Measurements from ENCODE around the gene CCDC91. TPM values are rescaled to one million over a fixed set of nuclear protein-coding genes. Genes with fewer than 3 reads are reported as not detected.

CCDC91 gene
- total RNA-seq, 1 donor from 2014 or later: 51.3 TPM

DNA sequence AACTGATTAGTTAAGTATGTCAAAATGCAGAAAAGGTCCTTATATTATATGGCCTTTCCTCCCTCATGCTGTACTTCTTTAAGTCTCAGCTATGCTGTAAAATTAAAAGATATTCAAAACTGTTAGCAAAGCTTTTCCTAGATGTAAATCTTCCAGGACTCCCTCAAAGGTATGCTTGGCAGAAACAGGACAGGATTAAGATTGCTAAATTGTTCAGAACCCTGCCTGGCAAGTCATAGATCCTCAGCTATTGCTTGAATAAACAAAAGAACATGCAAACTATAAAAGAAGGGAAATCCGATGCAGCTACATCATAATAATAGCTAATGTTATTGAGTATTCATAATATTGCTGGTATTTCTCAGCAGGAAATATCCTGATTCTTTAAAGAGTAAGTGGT lies 322.6 kb downstream of the CCDC91 start:
- Mint-ChIP-seq H3K4me1 (ENCODE audit: low read depth) (peaks cover 10% of the 10 kb centered on the region), H3K4me3 (ENCODE audit: low read depth) (no peak overlapping the region), H3K27me3 (no peaks in the 10 kb centered on the region), H3K36me3 (ENCODE audit: insufficient read depth) (peaks cover 18% of the 10 kb centered on the region), H3K9me3 (ENCODE audit: low read depth) (peaks cover 24% of the 10 kb centered on the region), H3K27ac (no peak overlapping the region)
- no peak for DNase-seq (ENCODE audit: low spot score, unreplicated experiment)
- TF ChIP-seq, protein P1, sequence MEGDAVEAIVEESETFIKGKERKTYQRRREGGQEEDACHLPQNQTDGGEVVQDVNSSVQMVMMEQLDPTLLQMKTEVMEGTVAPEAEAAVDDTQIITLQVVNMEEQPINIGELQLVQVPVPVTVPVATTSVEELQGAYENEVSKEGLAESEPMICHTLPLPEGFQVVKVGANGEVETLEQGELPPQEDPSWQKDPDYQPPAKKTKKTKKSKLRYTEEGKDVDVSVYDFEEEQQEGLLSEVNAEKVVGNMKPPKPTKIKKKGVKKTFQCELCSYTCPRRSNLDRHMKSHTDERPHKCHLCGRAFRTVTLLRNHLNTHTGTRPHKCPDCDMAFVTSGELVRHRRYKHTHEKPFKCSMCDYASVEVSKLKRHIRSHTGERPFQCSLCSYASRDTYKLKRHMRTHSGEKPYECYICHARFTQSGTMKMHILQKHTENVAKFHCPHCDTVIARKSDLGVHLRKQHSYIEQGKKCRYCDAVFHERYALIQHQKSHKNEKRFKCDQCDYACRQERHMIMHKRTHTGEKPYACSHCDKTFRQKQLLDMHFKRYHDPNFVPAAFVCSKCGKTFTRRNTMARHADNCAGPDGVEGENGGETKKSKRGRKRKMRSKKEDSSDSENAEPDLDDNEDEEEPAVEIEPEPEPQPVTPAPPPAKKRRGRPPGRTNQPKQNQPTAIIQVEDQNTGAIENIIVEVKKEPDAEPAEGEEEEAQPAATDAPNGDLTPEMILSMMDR (IDR thresholded peaks at IDR 0.05; ENCODE audit: unreplicated experiment): no peak

DNA sequence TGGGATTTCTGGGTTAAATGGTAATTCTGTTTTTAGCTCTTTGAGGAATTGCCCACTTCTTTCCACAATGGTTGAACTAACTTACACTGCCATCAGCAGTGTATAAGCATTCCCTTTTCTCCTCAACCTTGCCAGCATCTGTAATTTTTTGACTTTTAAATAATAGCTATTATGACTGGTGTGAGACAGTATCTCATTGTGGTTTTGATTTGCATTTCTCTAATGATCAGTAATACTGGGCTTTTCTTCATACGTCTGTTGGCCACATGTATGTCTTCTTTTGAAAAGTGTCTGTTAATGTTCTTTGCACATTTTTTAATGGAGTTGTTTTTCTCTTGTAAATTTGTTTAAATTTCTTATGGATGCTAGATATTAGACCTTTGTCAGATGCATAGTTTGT lies 323.7 kb downstream of the CCDC91 start:
- Mint-ChIP-seq H3K4me1 (ENCODE audit: low read depth) (peaks cover 10% of the 10 kb centered on the region), H3K27ac (no peak overlapping the region), H3K4me3 (ENCODE audit: low read depth) (no peak overlapping the region), H3K36me3 (ENCODE audit: insufficient read depth) (peaks cover 24% of the 10 kb centered on the region), H3K27me3 (no peaks in the 10 kb centered on the region), H3K9me3 (ENCODE audit: low read depth) (peaks cover 35% of the 10 kb centered on the region)
- DNase-seq (ENCODE audit: low spot score, unreplicated experiment): no peak
- TF ChIP-seq, protein P1 (IDR thresholded peaks at IDR 0.05; ENCODE audit: unreplicated experiment): no peak

DNA sequence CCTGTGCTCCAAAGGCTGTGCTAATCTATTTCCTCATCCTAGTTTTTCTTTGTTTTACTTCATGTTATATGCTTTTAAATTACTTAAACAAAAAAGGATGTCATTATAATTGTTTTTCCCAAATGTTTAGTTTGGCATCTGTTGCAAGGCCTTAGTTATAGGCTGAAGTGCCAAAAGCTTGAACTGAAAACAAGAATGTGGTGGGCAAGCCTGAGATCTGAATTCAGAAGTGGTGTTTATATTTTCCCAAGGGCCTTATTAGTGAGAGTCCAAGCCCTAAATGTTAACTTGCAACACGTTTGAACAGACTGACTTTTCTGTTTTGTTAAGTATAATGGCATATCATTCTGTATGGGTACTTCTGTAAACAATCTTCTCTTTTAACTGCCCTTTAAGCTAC lies 326.8 kb downstream of the CCDC91 start:
- H3K27ac Mint-ChIP-seq: no peak overlapping the region
- peaks cover 10% of the 10 kb centered on the region for H3K4me1 Mint-ChIP-seq (ENCODE audit: low read depth)
- no peaks in the 10 kb centered on the region for H3K27me3 Mint-ChIP-seq
- TF ChIP-seq, protein P1 (IDR thresholded peaks at IDR 0.05; ENCODE audit: unreplicated experiment): no peak
- peaks cover 42% of the 10 kb centered on the region for H3K9me3 Mint-ChIP-seq (ENCODE audit: low read depth)
- H3K36me3 Mint-ChIP-seq (ENCODE audit: insufficient read depth): peaks cover 36% of the 10 kb centered on the region
- no peak overlapping the region for H3K4me3 Mint-ChIP-seq (ENCODE audit: low read depth)
- no peak for DNase-seq (ENCODE audit: low spot score, unreplicated experiment)

DNA sequence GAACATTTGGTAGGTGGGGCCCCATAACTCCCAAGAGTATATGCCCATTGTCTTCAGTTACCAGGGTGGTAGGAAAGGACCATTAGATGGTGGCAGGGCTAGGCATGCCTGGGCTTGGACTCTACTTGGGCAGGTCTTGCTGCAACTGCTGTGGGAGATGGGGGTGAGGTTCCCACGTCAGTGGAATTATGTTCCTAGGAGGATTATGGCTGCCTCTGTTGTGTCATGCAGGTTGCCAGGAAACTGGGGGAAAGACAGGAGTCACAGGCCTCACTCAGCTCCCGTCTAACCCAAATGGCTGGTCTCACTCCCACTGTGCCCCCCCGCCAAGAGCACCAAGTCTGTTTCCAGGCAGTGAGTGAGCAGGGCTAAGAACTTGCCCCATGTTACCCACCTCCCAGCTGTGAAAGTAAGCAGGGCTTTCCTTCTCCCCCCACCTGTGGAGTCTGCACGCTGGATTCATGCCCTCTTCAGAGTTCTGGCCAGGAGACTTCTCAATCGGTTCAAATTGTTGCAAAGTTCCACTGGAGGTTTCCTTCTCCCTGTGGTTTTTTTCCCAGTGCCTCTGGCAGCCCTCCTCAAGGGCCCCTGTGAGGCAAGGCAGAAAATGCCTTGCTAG lies 337.5 kb downstream of the CCDC91 start:
- DNase-seq (ENCODE audit: low spot score, unreplicated experiment): no peak
- no peak overlapping the region for H3K4me3 Mint-ChIP-seq (ENCODE audit: low read depth)
- no peaks in the 10 kb centered on the region for H3K4me1 Mint-ChIP-seq (ENCODE audit: low read depth)
- TF ChIP-seq, protein P1 (IDR thresholded peaks at IDR 0.05; ENCODE audit: unreplicated experiment): no peak
- peaks cover 25% of the 10 kb centered on the region for H3K36me3 Mint-ChIP-seq (ENCODE audit: insufficient read depth)
- H3K9me3 Mint-ChIP-seq (ENCODE audit: low read depth): peaks cover 38% of the 10 kb centered on the region
- H3K27ac Mint-ChIP-seq: no peak overlapping the region
- no peaks in the 10 kb centered on the region for H3K27me3 Mint-ChIP-seq

DNA sequence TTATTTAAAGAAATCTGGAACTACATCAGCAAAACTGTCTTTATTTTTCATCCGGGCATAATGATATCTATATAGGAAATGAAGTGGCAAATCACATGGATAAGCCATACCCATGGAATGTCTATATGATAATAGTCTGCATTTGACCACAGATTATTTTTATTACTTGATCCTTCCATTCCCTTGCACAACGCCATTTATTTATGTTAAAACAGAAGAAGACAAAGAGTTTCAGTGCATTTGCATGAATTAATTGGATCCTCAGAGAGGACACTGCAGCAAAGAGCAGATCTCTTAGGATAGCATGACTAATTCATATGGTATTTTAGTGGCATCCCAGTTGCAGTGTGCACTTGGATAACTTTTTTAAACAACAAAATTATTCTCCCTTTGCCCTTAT lies 345.0 kb downstream of the CCDC91 start:
- no peak overlapping the region for H3K4me3 Mint-ChIP-seq (ENCODE audit: low read depth)
- H3K9me3 Mint-ChIP-seq (ENCODE audit: low read depth): peaks cover 3% of the 10 kb centered on the region
- no peak for DNase-seq (ENCODE audit: low spot score, unreplicated experiment)
- no peaks in the 10 kb centered on the region for H3K27me3 Mint-ChIP-seq
- H3K4me1 Mint-ChIP-seq (ENCODE audit: low read depth): no peaks in the 10 kb centered on the region
- no peak overlapping the region for H3K27ac Mint-ChIP-seq
- TF ChIP-seq, protein P1 (IDR thresholded peaks at IDR 0.05; ENCODE audit: unreplicated experiment): no peak
- peaks cover 2% of the 10 kb centered on the region for H3K36me3 Mint-ChIP-seq (ENCODE audit: insufficient read depth)

All from progenitor cell of endocrine pancreas (in vitro differentiated cells).